WTC11 (cell line): ENCODE measurements around the gene C19orf73. TPM values are rescaled to one million over a fixed set of nuclear protein-coding genes. Genes with fewer than 3 reads are reported as not detected.

Experiments
- ATF1 ChIP-seq: sonication (generic); formaldehyde crosslinking; IDR thresholded peaks from 2 replicates; pipeline ENCODE4 v1.8.1; 2023; ENCODE audit warnings: mild to moderate bottlenecking, moderate library complexity, missing genetic modification reagents
- ATF3 ChIP-seq: sonication (generic); formaldehyde crosslinking; conservative IDR thresholded peaks from 2 replicates; pipeline ENCODE4 v1.8.1; 2022; ENCODE audit warnings: mild to moderate bottlenecking, missing genetic modification reagents
- CBFB ChIP-seq: sonication (generic); formaldehyde crosslinking; IDR thresholded peaks from 2 replicates; pipeline ENCODE4 v1.8.1; 2022; ENCODE audit warnings: mild to moderate bottlenecking, low read depth, missing genetic modification reagents
- CREB1 ChIP-seq: sonication (generic); formaldehyde crosslinking; IDR thresholded peaks from 2 replicates; pipeline ENCODE4 v1.8.0; 2023; ENCODE audit warnings: mild to moderate bottlenecking, missing genetic modification reagents
- ELF4 ChIP-seq: sonication (generic); formaldehyde crosslinking; IDR thresholded peaks from 2 replicates; pipeline ENCODE4 v1.8.1; 2022; ENCODE audit warnings: low read depth, mild to moderate bottlenecking, moderate library complexity, missing genetic modification reagents
- FOXK1 ChIP-seq: sonication (generic); formaldehyde crosslinking; IDR thresholded peaks from 2 replicates; pipeline ENCODE4 v1.8.0; 2022; ENCODE audit warnings: mild to moderate bottlenecking, moderate library complexity, missing genetic modification reagents
- HMGA2 ChIP-seq: fragments of 250-450 bp; sonication (Bioruptor Pico); IDR thresholded peaks from 2 replicates; pipeline ENCODE4 v1.4.0; 2021; ENCODE audit warnings: mild to moderate bottlenecking, moderate library complexity
- HMGXB4 ChIP-seq: sonication (generic); formaldehyde crosslinking; IDR thresholded peaks from 2 replicates; pipeline ENCODE4 v1.8.1; 2023; ENCODE audit warnings: mild to moderate bottlenecking, moderate library complexity, missing genetic modification reagents
- IRF2 ChIP-seq: sonication (generic); formaldehyde crosslinking; IDR thresholded peaks from 2 replicates; pipeline ENCODE4 v1.8.0; 2022; ENCODE audit warnings: low read depth, missing genetic modification reagents, borderline replicate concordance
- MXD4 ChIP-seq: fragments of 250-450 bp; sonication (Bioruptor Pico); IDR thresholded peaks from 2 replicates; pipeline ENCODE4 v1.8.0; 2021; ENCODE audit warnings: mild to moderate bottlenecking, moderate library complexity, borderline replicate concordance
- NFATC4 ChIP-seq: fragments of 250-450 bp; sonication (Bioruptor Pico); IDR thresholded peaks from 2 replicates; pipeline ENCODE4 v1.9.0; 2021; ENCODE audit warnings: mild to moderate bottlenecking
- SMAD3 ChIP-seq: sonication (generic); formaldehyde crosslinking; IDR thresholded peaks from 2 replicates; pipeline ENCODE4 v1.8.0; 2022; ENCODE audit warnings: missing genetic modification reagents, mild to moderate bottlenecking, borderline replicate concordance
- TEAD1 ChIP-seq: sonication (generic); formaldehyde crosslinking; IDR thresholded peaks from 2 replicates; pipeline ENCODE4 v1.8.0; 2022; ENCODE audit warnings: mild to moderate bottlenecking, missing genetic modification reagents
- TEAD4 ChIP-seq: sonication (generic); formaldehyde crosslinking; IDR thresholded peaks from 2 replicates; pipeline ENCODE4 v1.8.0; 2022; ENCODE audit warnings: mild to moderate bottlenecking, missing genetic modification reagents
- ZNF232 ChIP-seq: sonication (generic); formaldehyde crosslinking; IDR thresholded peaks from 2 replicates; pipeline ENCODE4 v1.8.0; 2022; ENCODE audit warnings: mild to moderate bottlenecking, missing genetic modification reagents
- ZNF317 ChIP-seq: sonication (generic); formaldehyde crosslinking; IDR thresholded peaks from 2 replicates; pipeline ENCODE4 v1.8.1; 2023; ENCODE audit warnings: low read depth, mild to moderate bottlenecking, moderate library complexity, missing genetic modification reagents, borderline replicate concordance
- ZNF396 ChIP-seq: fragments of 250-450 bp; sonication (Bioruptor Pico); IDR thresholded peaks from 2 replicates; pipeline ENCODE4 v1.8.0; 2021; ENCODE audit warnings: mild to moderate bottlenecking, moderate library complexity, borderline replicate concordance
- ZNF532 ChIP-seq: fragments of 250-450 bp; sonication (Bioruptor Pico); IDR thresholded peaks from 2 replicates; pipeline ENCODE4 v1.9.0; 2021; ENCODE audit warnings: mild to moderate bottlenecking, borderline replicate concordance
- ZNF671 ChIP-seq: fragments of 250-450 bp; sonication (Bioruptor Pico); IDR thresholded peaks from 2 replicates; pipeline ENCODE4 v1.8.0; 2021; ENCODE audit warnings: mild to moderate bottlenecking
- total RNA-seq: library from RNA; stranded (reverse); gene quantifications from 3 replicates; pipeline ENCODE4 v1.2.3, GENCODE V29; 2021
- TF ChIP-seq, protein P1 (sequence below): sonication (generic); formaldehyde crosslinking; IDR thresholded peaks from 2 replicates; pipeline ENCODE4 v1.8.0; 2023; ENCODE audit warnings: mild to moderate bottlenecking, missing genetic modification reagents
- TF ChIP-seq, protein P2 (sequence below): fragments of 250-450 bp; sonication (Bioruptor Pico); IDR thresholded peaks from 2 replicates; pipeline ENCODE4 v2.1.2; 2022; ENCODE audit warnings: mild to moderate bottlenecking, moderate library complexity
- TF ChIP-seq, protein P3 (sequence below): sonication (generic); formaldehyde crosslinking; IDR thresholded peaks from 2 replicates; pipeline ENCODE4 v1.8.1; 2022; ENCODE audit warnings: mild to moderate bottlenecking, missing genetic modification reagents, moderate library complexity, borderline replicate concordance
- TF ChIP-seq, protein P4 (sequence below): sonication (generic); formaldehyde crosslinking; IDR thresholded peaks from 2 replicates; pipeline ENCODE4 v1.8.0; 2022; ENCODE audit warnings: missing genetic modification reagents

C19orf73 gene
- total RNA-seq, 1 experiment from 2014 or later: 3.2 TPM

GRCh38 chr19:49118565-49119410 is at the start of gene C19orf73 (continued):
- TF ChIP-seq, protein P1, sequence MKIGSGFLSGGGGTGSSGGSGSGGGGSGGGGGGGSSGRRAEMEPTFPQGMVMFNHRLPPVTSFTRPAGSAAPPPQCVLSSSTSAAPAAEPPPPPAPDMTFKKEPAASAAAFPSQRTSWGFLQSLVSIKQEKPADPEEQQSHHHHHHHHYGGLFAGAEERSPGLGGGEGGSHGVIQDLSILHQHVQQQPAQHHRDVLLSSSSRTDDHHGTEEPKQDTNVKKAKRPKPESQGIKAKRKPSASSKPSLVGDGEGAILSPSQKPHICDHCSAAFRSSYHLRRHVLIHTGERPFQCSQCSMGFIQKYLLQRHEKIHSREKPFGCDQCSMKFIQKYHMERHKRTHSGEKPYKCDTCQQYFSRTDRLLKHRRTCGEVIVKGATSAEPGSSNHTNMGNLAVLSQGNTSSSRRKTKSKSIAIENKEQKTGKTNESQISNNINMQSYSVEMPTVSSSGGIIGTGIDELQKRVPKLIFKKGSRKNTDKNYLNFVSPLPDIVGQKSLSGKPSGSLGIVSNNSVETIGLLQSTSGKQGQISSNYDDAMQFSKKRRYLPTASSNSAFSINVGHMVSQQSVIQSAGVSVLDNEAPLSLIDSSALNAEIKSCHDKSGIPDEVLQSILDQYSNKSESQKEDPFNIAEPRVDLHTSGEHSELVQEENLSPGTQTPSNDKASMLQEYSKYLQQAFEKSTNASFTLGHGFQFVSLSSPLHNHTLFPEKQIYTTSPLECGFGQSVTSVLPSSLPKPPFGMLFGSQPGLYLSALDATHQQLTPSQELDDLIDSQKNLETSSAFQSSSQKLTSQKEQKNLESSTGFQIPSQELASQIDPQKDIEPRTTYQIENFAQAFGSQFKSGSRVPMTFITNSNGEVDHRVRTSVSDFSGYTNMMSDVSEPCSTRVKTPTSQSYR (CRISPR knock-in tag): no peak
- TF ChIP-seq IRF2 (CRISPR knock-in tag): no peak
- 0 out of 2 replicates have a peak, but pooled peaks have one; percentile 64 for TF ChIP-seq SMAD3 (CRISPR knock-in tag)
- TF ChIP-seq TEAD4 (CRISPR knock-in tag): no peak
- TF ChIP-seq ATF3: 0 out of 2 replicates have a peak, but pooled peaks have one; percentile 25
- TF ChIP-seq ATF1 (CRISPR knock-in tag): no peak
- no peak for TF ChIP-seq ZNF232 (CRISPR knock-in tag)
- TF ChIP-seq, protein P2, sequence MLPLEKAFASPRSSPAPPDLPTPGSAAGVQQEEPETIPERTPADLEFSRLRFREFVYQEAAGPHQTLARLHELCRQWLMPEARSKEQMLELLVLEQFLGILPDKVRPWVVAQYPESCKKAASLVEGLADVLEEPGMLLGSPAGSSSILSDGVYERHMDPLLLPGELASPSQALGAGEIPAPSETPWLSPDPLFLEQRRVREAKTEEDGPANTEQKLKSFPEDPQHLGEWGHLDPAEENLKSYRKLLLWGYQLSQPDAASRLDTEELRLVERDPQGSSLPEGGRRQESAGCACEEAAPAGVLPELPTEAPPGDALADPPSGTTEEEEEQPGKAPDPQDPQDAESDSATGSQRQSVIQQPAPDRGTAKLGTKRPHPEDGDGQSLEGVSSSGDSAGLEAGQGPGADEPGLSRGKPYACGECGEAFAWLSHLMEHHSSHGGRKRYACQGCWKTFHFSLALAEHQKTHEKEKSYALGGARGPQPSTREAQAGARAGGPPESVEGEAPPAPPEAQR (CRISPR knock-in tag): no peak
- TF ChIP-seq CREB1 (CRISPR knock-in tag): no peak
- TF ChIP-seq HMGA2: no peak
- TF ChIP-seq, protein P3, sequence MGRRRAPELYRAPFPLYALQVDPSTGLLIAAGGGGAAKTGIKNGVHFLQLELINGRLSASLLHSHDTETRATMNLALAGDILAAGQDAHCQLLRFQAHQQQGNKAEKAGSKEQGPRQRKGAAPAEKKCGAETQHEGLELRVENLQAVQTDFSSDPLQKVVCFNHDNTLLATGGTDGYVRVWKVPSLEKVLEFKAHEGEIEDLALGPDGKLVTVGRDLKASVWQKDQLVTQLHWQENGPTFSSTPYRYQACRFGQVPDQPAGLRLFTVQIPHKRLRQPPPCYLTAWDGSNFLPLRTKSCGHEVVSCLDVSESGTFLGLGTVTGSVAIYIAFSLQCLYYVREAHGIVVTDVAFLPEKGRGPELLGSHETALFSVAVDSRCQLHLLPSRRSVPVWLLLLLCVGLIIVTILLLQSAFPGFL (CRISPR knock-in tag): no peak
- 0 out of 2 replicates have a peak, but pooled peaks have one; percentile 35 for TF ChIP-seq FOXK1 (CRISPR knock-in tag)
- TF ChIP-seq CBFB (CRISPR knock-in tag): no peak
- TF ChIP-seq, protein P4, sequence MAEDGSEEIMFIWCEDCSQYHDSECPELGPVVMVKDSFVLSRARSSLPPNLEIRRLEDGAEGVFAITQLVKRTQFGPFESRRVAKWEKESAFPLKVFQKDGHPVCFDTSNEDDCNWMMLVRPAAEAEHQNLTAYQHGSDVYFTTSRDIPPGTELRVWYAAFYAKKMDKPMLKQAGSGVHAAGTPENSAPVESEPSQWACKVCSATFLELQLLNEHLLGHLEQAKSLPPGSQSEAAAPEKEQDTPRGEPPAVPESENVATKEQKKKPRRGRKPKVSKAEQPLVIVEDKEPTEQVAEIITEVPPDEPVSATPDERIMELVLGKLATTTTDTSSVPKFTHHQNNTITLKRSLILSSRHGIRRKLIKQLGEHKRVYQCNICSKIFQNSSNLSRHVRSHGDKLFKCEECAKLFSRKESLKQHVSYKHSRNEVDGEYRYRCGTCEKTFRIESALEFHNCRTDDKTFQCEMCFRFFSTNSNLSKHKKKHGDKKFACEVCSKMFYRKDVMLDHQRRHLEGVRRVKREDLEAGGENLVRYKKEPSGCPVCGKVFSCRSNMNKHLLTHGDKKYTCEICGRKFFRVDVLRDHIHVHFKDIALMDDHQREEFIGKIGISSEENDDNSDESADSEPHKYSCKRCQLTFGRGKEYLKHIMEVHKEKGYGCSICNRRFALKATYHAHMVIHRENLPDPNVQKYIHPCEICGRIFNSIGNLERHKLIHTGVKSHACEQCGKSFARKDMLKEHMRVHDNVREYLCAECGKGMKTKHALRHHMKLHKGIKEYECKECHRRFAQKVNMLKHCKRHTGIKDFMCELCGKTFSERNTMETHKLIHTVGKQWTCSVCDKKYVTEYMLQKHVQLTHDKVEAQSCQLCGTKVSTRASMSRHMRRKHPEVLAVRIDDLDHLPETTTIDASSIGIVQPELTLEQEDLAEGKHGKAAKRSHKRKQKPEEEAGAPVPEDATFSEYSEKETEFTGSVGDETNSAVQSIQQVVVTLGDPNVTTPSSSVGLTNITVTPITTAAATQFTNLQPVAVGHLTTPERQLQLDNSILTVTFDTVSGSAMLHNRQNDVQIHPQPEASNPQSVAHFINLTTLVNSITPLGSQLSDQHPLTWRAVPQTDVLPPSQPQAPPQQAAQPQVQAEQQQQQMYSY: no peak
- no peak for TF ChIP-seq ZNF671 (CRISPR knock-in tag)
- TF ChIP-seq HMGXB4 (CRISPR knock-in tag): peak; percentile 34; the same call in 1 of the 2 replicates
- TF ChIP-seq ELF4 (CRISPR knock-in tag): no peak
- TF ChIP-seq TEAD1 (CRISPR knock-in tag): 0 out of 2 replicates have a peak, but pooled peaks have one; percentile 62
- no peak for TF ChIP-seq NFATC4
- no peak for TF ChIP-seq ZNF317 (CRISPR knock-in tag)
- TF ChIP-seq MXD4: no peak
- no peak for TF ChIP-seq ZNF396
- no peak for TF ChIP-seq ZNF532
